ENCODE data around the gene FAM9C.

GRCh38 chrX:13093529-13094140 lies 49.2 kb upstream of the FAM9C start:
- TF ChIP-seq CTCF (IDR thresholded peaks at IDR 0.05; ENCODE audit: insufficient read depth, low read length, poor library complexity, severe bottlenecking) (no peak), EZH2phosphoT487 (conservative IDR thresholded peaks at IDR 0.05; ENCODE audit: low read length) (no peak)
